NCI-H2196 treated with DMSO at 0.1 percent for 48 hours (cell line): ENCODE data around the gene GNAZ.

Source experiments
- DNase-seq: peaks from one replicate; lab custom pipeline; 2025; ENCODE audit not compliant: unreplicated experiment; lab: John Stamatoyannopoulos, UW

GNAZ gene

DNA sequence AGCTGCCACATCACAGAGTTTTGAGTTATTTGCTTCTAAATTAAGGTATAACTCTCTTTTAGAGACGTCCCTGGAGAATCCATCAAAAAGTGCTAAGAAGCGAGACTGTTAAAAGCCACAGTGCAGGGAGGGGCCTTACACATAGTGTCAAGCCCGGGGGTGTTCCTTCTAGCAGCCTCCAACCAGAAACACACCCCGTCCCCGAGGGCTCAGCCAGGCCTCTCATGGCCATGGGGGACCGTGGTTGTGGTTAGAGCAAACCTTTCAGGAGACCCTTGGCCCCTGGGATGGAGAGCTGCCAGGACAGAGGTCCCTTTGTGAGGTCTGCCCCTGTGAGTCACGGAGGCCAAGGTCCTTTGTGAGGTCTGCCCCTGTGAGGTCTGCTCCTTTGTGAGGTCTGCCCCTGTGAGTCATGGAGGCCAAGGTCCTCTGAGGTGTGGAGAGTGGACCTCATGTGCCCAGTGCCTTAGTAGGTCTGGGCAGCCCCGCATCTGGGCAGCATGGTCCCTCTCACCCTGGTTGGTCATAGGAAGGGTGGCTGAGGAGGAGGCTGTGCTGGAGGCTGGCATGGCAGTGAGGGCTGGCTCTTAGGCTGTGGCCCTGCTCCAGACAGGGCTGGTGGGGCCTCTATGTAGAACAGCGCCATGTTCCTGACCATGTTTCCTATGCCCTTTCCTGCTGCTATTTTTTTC is 5.4 kb downstream of the GNAZ start:
- DNase-seq = no peak

DNA sequence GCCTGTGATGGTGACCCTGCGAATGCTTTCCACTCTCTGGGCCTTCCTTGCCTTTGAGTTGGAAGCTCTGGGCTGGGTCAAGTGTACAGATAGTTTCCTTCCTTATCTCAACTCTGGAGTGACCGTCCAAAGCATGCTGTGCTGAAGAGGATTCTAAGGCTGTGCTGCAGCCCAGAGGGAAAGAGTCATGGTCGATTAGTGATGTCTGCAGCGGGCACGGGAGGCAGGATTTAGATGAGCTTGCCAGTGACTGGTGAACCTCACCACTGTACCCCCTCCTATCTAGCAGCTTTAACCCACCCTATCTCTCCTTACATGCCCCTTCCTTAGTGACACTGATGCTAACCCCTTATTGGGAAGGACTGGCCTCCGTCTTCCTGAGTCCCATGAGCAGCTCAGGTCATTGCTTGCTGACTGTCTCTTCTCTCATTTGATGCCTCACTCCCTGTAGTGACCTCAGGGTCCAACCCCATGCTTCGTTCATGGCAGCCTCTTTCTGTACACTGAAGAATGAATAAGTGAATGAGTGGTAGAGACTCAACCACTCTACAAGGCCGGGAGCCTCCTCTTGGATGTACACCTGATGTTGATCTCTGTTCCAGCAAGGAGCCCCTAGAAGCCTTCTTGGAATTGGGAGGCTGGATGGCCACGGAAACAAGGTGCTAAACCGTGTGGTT is 6.7 kb downstream of the GNAZ start:
- DNase-seq = no peak

DNA sequence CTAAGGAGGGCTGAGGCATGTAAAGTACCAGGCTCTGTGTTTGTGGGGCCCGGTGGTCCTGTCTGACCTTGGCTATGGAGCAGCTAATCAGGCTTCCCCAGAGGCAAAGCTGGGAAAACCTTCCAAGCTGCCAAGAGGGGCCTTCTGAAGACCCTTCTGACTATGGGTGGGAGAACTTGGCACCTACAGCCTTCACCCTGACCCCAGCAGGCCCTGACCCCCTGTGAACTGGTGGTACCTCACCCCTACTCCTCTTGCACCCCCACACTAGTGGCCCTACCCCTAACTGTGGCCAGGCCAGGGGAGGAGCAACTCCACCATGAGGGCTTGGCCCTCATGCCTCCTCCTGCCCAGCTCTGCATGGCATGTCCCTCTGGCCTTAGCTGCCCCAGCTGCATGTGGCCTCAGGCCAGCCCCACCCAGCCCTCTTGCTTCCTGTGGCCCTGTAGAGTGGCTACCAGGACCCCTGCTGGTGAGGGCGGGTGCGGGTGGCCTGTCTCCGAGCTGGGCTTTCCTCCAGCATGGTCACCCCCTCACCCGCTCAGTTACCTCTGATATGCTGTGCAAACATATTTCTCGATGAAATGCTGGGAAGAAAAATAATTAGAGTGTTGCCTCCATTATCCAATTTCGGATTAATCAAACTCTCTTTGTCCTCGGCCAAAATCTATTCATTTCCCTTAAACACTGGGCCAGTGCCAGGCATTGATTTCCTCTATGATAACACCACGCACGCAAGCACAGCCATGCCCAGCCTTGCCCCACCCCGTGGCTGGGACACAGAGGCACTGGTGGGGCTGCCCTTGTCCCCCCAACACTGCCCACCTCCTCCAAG is 7.5 kb downstream of the GNAZ start:
- DNase-seq = peak; percentile 4

DNA sequence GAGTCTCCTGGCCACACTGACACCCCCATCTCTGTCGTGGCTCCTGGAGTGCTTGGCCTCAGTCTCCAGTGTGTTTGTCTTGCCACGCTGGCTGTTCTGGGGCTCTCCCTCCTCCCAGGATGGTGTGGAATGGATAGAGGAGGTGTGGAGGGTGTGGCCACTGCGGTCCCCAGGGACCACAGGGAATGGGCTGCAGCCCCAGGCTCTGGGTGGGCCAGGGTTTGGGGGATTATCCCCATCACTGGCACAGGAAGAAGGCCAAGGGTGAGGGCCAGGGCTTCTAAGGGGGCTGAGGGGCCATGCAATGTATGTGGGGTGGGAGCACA is 8.1 kb downstream of the GNAZ start:
- no peak for DNase-seq

DNA sequence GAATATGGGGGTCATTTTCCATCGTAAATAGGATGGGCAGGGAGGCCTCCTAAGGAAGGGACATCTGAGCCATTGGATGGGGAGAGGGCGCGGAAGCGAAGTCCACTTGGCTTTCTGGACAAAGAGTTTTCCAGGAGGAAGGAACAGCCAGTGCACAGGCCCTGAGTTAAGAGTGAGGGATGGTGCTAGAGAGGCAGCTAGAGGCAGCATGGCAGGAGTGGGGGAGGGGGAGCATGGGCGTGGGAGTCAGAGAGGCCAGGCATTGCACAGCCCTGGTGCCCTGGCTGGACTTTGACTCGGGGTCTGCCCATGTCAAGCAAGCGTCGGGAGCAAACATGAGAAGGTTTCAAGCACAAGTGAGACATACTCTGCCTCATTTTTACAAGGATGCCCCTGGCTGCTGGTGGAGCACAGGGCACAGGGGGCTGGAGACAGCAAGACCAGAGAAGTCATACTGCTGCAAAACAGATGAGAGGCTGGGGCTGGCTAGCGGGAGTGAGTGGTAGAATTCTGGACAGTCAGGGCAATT is 9.0 kb downstream of the GNAZ start:
- no peak for DNase-seq

GRCh38 chr22:23079814-23080521 is 9.6 kb downstream of the GNAZ start:
- DNase-seq = peak; percentile 4

DNA sequence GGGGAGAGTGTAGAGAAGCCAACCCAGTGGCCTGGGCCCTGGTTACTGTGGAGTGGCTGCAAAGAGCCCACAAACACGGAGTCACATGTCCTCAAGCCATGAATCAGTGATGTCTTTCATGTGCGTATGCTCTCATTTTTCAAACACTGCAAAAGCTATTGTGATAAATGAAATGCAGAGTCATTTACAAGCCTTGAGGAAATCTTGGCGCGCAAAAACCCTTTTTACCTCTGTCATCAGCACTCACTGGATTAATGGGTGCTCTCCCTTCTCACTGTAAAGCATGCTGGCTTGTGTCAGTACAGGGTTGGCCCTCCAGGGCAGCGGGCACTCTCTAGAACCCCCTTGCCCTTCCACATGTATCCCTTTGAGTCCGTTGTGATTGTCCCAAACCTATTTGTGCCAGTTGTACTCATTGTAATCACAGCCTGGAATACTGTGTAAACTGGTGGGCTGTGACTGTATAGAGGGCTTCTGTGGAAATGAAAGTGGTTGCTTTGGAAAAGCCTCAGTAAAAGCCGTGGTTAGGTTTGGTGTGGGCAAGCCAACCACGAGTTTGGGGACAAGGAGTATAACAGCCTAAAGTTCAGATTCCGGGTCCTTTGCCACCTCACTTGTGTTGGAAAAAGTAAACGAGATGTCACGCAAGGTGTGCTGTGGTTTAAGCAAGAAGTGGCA is 10.4 kb downstream of the GNAZ start:
- DNase-seq = no peak

GRCh38 chr22:23082534-23083314 is 12.4 kb downstream of the GNAZ start:
- no peak for DNase-seq

GRCh38 chr22:23083315-23084021 is 13.1 kb downstream of the GNAZ start:
- no peak for DNase-seq

DNA sequence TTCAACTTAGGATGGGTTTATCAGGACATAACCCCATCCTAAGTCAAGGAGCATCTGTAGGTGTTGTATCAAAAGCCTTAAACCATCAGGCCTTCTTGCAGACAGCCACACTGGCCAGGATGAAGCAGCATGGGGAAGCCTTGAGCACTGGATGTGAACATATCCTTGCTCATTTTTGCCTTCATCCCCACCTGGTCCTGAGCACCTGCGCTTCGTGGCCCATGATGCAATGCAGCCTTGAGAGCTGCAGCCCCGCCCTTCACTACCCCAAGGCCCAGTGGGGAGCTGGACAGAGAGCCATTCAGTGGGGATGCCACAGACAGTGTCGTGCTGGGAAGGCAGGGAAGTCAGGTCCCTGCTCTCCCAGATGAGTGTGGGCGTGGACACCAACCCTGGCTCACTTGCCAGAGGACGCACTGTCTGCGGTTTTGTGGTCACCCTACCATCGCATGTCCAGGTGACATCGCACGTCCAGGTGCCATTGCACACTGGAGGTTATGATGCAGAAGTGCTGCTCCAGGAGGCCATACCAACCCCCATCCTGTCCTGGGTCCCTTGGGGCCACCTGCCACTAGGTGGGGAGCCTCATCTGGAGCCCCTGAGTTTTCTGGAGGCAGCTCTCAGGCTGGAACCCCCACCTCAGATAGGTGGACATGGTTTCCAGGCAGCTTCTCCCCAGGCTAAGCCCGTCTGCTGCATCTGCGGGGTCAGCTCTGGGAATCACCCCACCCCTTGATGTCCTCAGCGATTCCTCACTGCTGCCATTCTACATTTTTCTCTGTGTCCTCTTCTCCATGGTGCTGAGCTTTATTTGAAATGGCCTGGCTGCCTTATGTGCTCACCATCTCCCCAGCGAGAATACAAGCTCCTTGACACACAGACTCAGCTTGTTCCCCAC is 14.4 kb downstream of the GNAZ start:
- DNase-seq = no peak

DNA sequence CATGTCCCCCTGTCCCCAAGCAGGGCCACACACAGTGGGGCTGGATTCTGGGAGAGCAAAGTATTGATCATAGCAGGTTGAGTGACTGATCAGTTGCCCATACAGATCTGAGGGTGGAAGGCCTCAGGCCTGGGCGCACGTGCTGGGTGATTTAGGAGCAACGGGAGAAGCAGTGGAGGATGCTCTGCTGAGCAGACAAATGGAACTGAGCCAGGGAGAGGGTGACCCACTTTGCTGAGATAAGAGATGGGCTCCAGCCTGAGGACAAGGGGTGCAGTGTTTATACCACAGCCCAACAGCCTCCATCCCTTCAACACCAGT is 15.0 kb downstream of the GNAZ start:
- DNase-seq = no peak

- DNase-seq = no peak
Measured at GRCh38 chr22:23085785-23086184, 15.5 kb downstream of the GNAZ start.

GRCh38 chr22:23086263-23086662 is 15.9 kb downstream of the GNAZ start:
- no peak for DNase-seq

DNA sequence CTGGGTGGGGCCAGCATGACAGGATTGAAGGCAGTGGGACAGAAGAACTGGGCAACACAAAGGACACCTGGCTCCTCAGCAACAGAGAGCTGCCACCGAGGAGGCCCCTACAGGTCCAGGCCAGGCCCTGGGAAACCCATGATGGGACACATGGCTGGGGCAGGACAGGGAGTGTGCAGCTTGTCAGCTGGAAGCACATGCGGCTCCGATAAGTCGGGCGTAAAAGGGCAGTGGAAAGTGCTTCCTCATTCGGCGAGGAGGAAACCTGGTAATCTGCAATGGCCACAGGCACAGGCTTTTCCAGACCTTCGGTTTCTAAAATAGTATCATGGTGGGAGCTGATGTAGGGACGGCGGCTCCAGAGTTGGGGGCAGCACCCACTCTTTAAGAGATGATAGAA is 16.5 kb downstream of the GNAZ start:
- no peak for DNase-seq

DNA sequence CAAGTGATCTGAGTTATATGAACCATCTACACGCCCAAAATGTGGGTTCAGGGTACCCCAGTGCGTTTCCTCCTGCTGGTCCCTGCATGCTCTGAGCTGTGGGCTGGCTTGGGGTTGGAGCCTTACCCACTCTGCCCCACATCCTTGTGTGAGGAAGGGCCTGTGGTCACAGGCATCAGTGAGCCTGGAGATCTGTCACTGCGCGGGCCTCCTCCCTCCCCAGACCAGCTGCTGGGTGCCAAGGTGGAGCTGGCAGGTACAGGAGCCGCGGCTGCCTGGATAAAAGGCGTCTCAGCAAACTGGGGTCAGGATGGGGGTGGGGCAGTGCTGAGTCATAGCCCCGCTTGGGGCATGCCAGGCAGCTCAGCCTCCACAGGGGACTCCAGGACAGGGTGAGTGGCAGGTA is 17.9 kb downstream of the GNAZ start:
- no peak for DNase-seq

DNA sequence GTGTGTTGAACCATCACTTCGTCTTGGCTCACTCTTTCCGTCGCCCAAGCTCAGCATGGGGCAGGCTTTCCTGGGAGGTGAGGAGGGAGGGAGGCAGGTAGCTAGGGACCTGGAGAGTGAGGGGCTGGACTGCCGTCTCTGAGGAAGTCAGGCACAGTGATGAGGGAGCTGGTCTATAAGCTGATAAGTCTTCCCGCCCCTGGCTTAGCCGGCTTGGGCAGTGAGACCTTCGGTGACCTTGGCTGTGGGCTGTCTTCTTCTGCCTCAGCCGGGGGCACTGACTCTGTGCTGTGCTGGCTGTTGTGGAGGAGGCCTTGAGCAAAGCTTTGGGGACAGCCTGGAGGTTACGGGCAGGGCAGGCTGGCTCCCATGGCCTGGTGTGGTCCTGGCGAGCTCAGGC is 18.7 kb downstream of the GNAZ start:
- DNase-seq = no peak

- no peak for DNase-seq
Measured at GRCh38 chr22:23089633-23090456, 19.5 kb downstream of the GNAZ start.

DNA sequence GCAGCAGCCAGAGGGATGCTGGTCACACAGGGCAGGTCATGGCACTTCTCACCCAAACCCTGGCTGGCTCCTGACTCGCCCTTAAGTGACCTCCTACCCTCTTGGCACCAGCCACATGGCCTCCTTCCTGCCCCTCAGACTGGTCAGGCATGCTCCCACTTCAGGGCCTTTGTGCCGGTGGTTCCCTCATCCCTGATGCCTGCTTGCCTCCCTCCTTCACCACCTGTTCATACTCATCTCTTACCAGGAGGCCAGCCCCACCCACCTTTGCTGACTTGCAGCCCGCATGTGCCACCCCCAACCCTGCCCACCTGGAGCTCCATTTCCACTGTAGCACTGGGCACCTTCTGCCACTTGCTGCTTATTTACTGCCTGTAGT is 20.1 kb downstream of the GNAZ start:
- no peak for DNase-seq
